ENCODE results near the gene MEIOSIN.
"Not testable (repeated sequence)": the region's sequence is repeated elsewhere in the genome, so short reads cannot be mapped to it uniquely, and the experiment has no call there.

The MEIOSIN gene

GRCh38 chr19:45780448-45781213 is 47.4 kb downstream of the MEIOSIN start:
- DNase-seq (ENCODE audit: low read depth) = no peak

- DNase-seq (ENCODE audit: low read depth) = no peak
Observed at GRCh38 chr19:45781214-45782161, 48.2 kb downstream of the MEIOSIN start.

GRCh38 chr19:45782162-45782691 is 49.0 kb downstream of the MEIOSIN start, which contains the start of gene DMPK:
TSS of gene DMPK (minus strand) at chr19:45782490. CDS start at chr19:45782352, 138 bp downstream.
- no peak for DNase-seq (ENCODE audit: low read depth)

- DNase-seq (ENCODE audit: low read depth) = no peak
Observed at GRCh38 chr19:45782820-45783785, 49.9 kb downstream of the MEIOSIN start.

GRCh38 chr19:45784096-45784495 is 50.9 kb downstream of the MEIOSIN start:
- no peak for DNase-seq (ENCODE audit: low read depth)

- DNase-seq (ENCODE audit: low read depth) = no peak
Observed at GRCh38 chr19:45785097-45785496, 51.9 kb downstream of the MEIOSIN start.

- DNase-seq (ENCODE audit: low read depth) = no peak
Observed at GRCh38 chr19:45785781-45786532, 52.7 kb downstream of the MEIOSIN start.

GRCh38 chr19:45786533-45786894 is 53.3 kb downstream of the MEIOSIN start:
- DNase-seq (ENCODE audit: low read depth) = no peak

GRCh38 chr19:45789035-45789786 is 56.0 kb downstream of the MEIOSIN start:
- no peak for DNase-seq (ENCODE audit: low read depth)

GRCh38 chr19:45790942-45791341 is 57.7 kb downstream of the MEIOSIN start:
- DNase-seq (ENCODE audit: low read depth) = no peak

- no peak for DNase-seq (ENCODE audit: low read depth)
Observed at GRCh38 chr19:45791744-45792469, 58.7 kb downstream of the MEIOSIN start.

GRCh38 chr19:45792470-45793177 is 59.4 kb downstream of the MEIOSIN start, which contains the start of gene DMWD:
TSS of gene DMWD (minus strand) at chr19:45792845. CDS start at chr19:45792756, 89 bp downstream.
- peak; percentile 99 for DNase-seq (ENCODE audit: low read depth)

GRCh38 chr19:45793178-45793564 is 59.9 kb downstream of the MEIOSIN start:
- DNase-seq (ENCODE audit: low read depth) = no peak

GRCh38 chr19:45793876-45794275 is 60.6 kb downstream of the MEIOSIN start:
- DNase-seq (ENCODE audit: low read depth) = no peak

GRCh38 chr19:45794627-45795026 is 61.4 kb downstream of the MEIOSIN start:
- no peak for DNase-seq (ENCODE audit: low read depth)

- DNase-seq (ENCODE audit: low read depth) = peak; percentile 48
Observed at GRCh38 chr19:45798995-45799517, 65.8 kb downstream of the MEIOSIN start.

- DNase-seq (ENCODE audit: low read depth) = not testable (repeated sequence)
Observed at GRCh38 chr19:45799541-45799940, 66.3 kb downstream of the MEIOSIN start.

- DNase-seq (ENCODE audit: low read depth) = no peak
Observed at GRCh38 chr19:45800070-45800553, 66.9 kb downstream of the MEIOSIN start.
